ENCODE measurements around the gene HPDL. TPM values are rescaled to one million over a fixed set of nuclear protein-coding genes. Genes with fewer than 3 reads are reported as not detected.
"Not testable (repeated sequence)": the region's sequence is repeated elsewhere in the genome, so short reads cannot be mapped to it uniquely, and the experiment has no call there.

The HPDL gene
- total RNA-seq, 2 experiments from 2014 or later: 10.7 to 11.1 TPM

- CTCF ChIA-PET: interaction anchor here (0.6 to 11.4 kb wide), 18 partner anchors 9 to 341 kb away, joined by 3 to 175 read pairs (median 4); partner anchors contain the start of genes CCDC163, MMACHC, MUTYH and TESK2
- Mint-ChIP-seq H3K4me1 (ENCODE audit: low read depth) (peaks cover 10% of the 10 kb centered on the region), H3K27ac (peak overlapping the region; percentile 37), H3K4me3 (no peak overlapping the region), H3K36me3 (ENCODE audit: low read depth) (no peaks in the 10 kb centered on the region), H3K27me3 (ENCODE audit: low read depth) (no peaks in the 10 kb centered on the region), H3K9me3 (no peaks in the 10 kb centered on the region)
- intact Hi-C loops (cut with micrococcal nuclease): loop anchor here (1.0 to 5.0 kb wide), 3 partner anchors 47 to 210 kb away; no protein-coding TSS in a partner anchor
- peak; percentile 84 for DNase-seq
Observed at GRCh38 chr1:45359882-45360513, 33.3 kb downstream of the HPDL start.

- H3K4me3 Mint-ChIP-seq; H3K36me3 Mint-ChIP-seq (ENCODE audit: low read depth); DNase-seq; H3K9me3 Mint-ChIP-seq; H3K27ac Mint-ChIP-seq; H3K27me3 Mint-ChIP-seq (ENCODE audit: low read depth): not testable (repeated sequence)
- CTCF ChIA-PET: interaction anchor here (0.6 to 11.4 kb wide), 11 partner anchors 12 to 199 kb away, joined by 3 to 175 read pairs (median 4); partner anchors contain the start of genes CCDC163, MMACHC, MUTYH and TESK2
- peaks cover 12% of the 10 kb centered on the region for H3K4me1 Mint-ChIP-seq (ENCODE audit: low read depth)
- intact Hi-C loops (cut with micrococcal nuclease): loop anchor here (1.0 to 5.0 kb wide), 2 partner anchors 46 to 132 kb away; no protein-coding TSS in a partner anchor
Observed at GRCh38 chr1:45360981-45361380, 34.3 kb downstream of the HPDL start.

GRCh38 chr1:45364294-45364693 is 37.6 kb downstream of the HPDL start:
- no peak overlapping the region for H3K27ac Mint-ChIP-seq

GRCh38 chr1:45365051-45365450 is 38.4 kb downstream of the HPDL start:
- Mint-ChIP-seq H3K27ac (no peak overlapping the region), H3K27me3 (ENCODE audit: low read depth) (no peaks in the 10 kb centered on the region), H3K9me3 (no peaks in the 10 kb centered on the region), H3K4me1 (ENCODE audit: low read depth) (peaks cover 9% of the 10 kb centered on the region), H3K36me3 (ENCODE audit: low read depth) (no peaks in the 10 kb centered on the region), H3K4me3 (no peak overlapping the region)
- intact Hi-C loops (cut with micrococcal nuclease): no loop called here
- DNase-seq: no peak
- CTCF ChIA-PET: interaction anchor here (1.8 kb wide), 1 partner anchor 128 kb away, joined by 12 read pairs; the partner anchor contains the start of gene TESK2

More at GRCh38 chr1:45364294-45364693, 37.6 kb downstream of the HPDL start:
- intact Hi-C loops (cut with micrococcal nuclease): loop anchor here (5.0 kb wide), 1 partner anchor 43 kb away; no protein-coding TSS in a partner anchor
- Mint-ChIP-seq H3K4me3 (no peak overlapping the region), H3K4me1 (ENCODE audit: low read depth) (peaks cover 12% of the 10 kb centered on the region), H3K36me3 (ENCODE audit: low read depth) (no peaks in the 10 kb centered on the region), H3K9me3 (no peaks in the 10 kb centered on the region), H3K27me3 (ENCODE audit: low read depth) (no peaks in the 10 kb centered on the region)
- DNase-seq: no peak
- CTCF ChIA-PET: interaction anchor here (1.8 kb wide), 1 partner anchor 128 kb away, joined by 12 read pairs; the partner anchor contains the start of gene TESK2

- no peaks in the 10 kb centered on the region for H3K36me3 Mint-ChIP-seq (ENCODE audit: low read depth)
- DNase-seq: no peak
- H3K4me3 Mint-ChIP-seq: no peak overlapping the region
- CTCF ChIA-PET: interaction anchor here (0.8 to 1.6 kb wide), 4 partner anchors 11 to 198 kb away, joined by 3 to 5 read pairs (median 4); no protein-coding TSS in a partner anchor
- no peaks in the 10 kb centered on the region for H3K9me3 Mint-ChIP-seq
- H3K27ac Mint-ChIP-seq: no peak overlapping the region
- no peaks in the 10 kb centered on the region for H3K4me1 Mint-ChIP-seq (ENCODE audit: low read depth)
- intact Hi-C loops (cut with micrococcal nuclease): no loop called here
- H3K27me3 Mint-ChIP-seq (ENCODE audit: low read depth): no peaks in the 10 kb centered on the region
Observed at GRCh38 chr1:45370575-45370974, 43.9 kb downstream of the HPDL start.

GRCh38 chr1:45373573-45373972 is 46.9 kb downstream of the HPDL start:
- no peak overlapping the region for H3K27ac Mint-ChIP-seq
- intact Hi-C loops (cut with micrococcal nuclease): no loop called here
- no peaks in the 10 kb centered on the region for H3K36me3 Mint-ChIP-seq (ENCODE audit: low read depth)
- H3K4me3 Mint-ChIP-seq: no peak overlapping the region
- no peak for DNase-seq
- CTCF ChIA-PET: interaction anchor here (0.6 to 2.0 kb wide), 2 partner anchors 13 to 95 kb away, joined by 3 to 6 read pairs; no protein-coding TSS in a partner anchor
- H3K9me3 Mint-ChIP-seq: no peaks in the 10 kb centered on the region
- no peaks in the 10 kb centered on the region for H3K27me3 Mint-ChIP-seq (ENCODE audit: low read depth)
- H3K4me1 Mint-ChIP-seq (ENCODE audit: low read depth): no peaks in the 10 kb centered on the region

GRCh38 chr1:45375104-45376090 is 48.7 kb downstream of the HPDL start:
- no peak for DNase-seq
- intact Hi-C loops (cut with micrococcal nuclease): no loop called here
- Mint-ChIP-seq H3K36me3 (ENCODE audit: low read depth) (no peaks in the 10 kb centered on the region), H3K27ac (no peak overlapping the region), H3K4me1 (ENCODE audit: low read depth) (no peaks in the 10 kb centered on the region), H3K27me3 (ENCODE audit: low read depth) (no peaks in the 10 kb centered on the region), H3K9me3 (no peaks in the 10 kb centered on the region), H3K4me3 (no peak overlapping the region)
- CTCF ChIA-PET: interaction anchor here (0.7 kb wide), 1 partner anchor 50 kb away, joined by 3 read pairs; no protein-coding TSS in a partner anchor

DNA sequence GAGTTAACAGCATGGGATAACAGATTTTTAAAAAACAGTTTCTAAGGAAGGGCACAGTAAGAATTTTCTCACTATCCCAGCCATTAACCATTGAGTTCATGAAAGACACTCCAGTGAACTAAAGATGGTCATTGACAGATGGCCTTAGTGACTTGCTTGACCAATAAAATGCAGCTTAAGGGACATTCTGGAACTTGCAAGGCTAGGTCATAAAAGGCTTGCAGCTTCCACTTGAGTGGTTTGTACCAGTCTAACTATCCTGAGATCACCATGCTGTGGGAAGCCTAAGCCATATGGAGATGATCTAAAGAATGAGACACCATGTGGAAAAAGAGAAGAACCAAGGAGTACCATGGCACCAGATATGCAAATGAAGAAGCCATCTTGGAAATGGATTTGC is 51.5 kb downstream of the HPDL start:
- Mint-ChIP-seq H3K4me3 (no peak overlapping the region), H3K9me3 (no peaks in the 10 kb centered on the region), H3K36me3 (ENCODE audit: low read depth) (no peaks in the 10 kb centered on the region), H3K27ac (no peak overlapping the region), H3K27me3 (ENCODE audit: low read depth) (no peaks in the 10 kb centered on the region), H3K4me1 (ENCODE audit: low read depth) (no peaks in the 10 kb centered on the region)
- DNase-seq: no peak
- CTCF ChIA-PET: interaction anchor here (0.7 kb wide), 1 partner anchor 115 kb away, joined by 3 read pairs; no protein-coding TSS in a partner anchor
- intact Hi-C loops (cut with micrococcal nuclease): no loop called here

Other genes starting within 250 kb of the HPDL start
- under 1 TPM; 0.15 to 0.26 TPM for gene ZSWIM5, start 120.3 kb upstream of the HPDL start, total RNA-seq
- gene TOE1, start 13.3 kb downstream of the HPDL start, total RNA-seq: 10 to 100 TPM; 23.0 to 23.8 TPM
- gene MUTYH, start 13.5 kb downstream of the HPDL start, total RNA-seq: 10 to 100 TPM; 42.0 to 45.0 TPM
- 1 to 10 TPM; 4.8 to 6.7 TPM for gene TESK2, start 164.3 kb downstream of the HPDL start, total RNA-seq
- 1 to 10 TPM; 4.2 to 5.1 TPM for gene CCDC163, start 173.2 kb downstream of the HPDL start, total RNA-seq
- gene MMACHC, start 173.4 kb downstream of the HPDL start, total RNA-seq: 1 to 10 TPM; 5.9 TPM
- 100 to 1,000 TPM; 596 to 641 TPM for gene PRDX1, start 195.0 kb downstream of the HPDL start, total RNA-seq
- gene AKR1A1, start 223.9 kb downstream of the HPDL start, total RNA-seq: 100 to 1,000 TPM; 207 to 217 TPM

Measured in activated naive CD4-positive, alpha-beta T cell treated with anti-CD3 and anti-CD28 coated beads for 36 hours (primary cell).